ENCODE data around the gene MPEG1. TPM values are rescaled to one million over a fixed set of nuclear protein-coding genes. Genes with fewer than 3 reads are reported as not detected.

The MPEG1 gene
- total RNA-seq, 1 experiment from 2014 or later = not detected

- Histone ChIP-seq H3K56ac (ENCODE audit: insufficient read length, low read depth, low read length) (no peak overlapping the region), H3K79me1 (ENCODE audit: insufficient read depth, low read depth, low read length, poor library complexity, severe bottlenecking) (peaks cover under 1% of the 10 kb centered on the region), H3K23ac (ENCODE audit: insufficient read length, low read depth, low read length) (no peak overlapping the region), H3K9ac (ENCODE audit: extremely low read depth, insufficient read length, low read length) (no peak overlapping the region), H3K18ac (ENCODE audit: insufficient read length, low read depth, low read length) (no peak overlapping the region), H2BK12ac (ENCODE audit: insufficient read length, low read depth, low read length) (no peak overlapping the region), H3T11ph (ENCODE audit: low read length) (no peak overlapping the region), H4K8ac (replicated peaks; ENCODE audit: insufficient read length, low read depth, low read length) (no peak overlapping the region), H3K4me1 (ENCODE audit: insufficient read depth, low read length) (no peaks in the 10 kb centered on the region), H3K9me3 (ENCODE audit: control insufficient read depth, low read depth, low read length) (peaks cover 6% of the 10 kb centered on the region), H3K4me2 (ENCODE audit: insufficient read depth, insufficient read length, low read length) (no peak overlapping the region), H3K27ac (ENCODE audit: insufficient read length, low read depth, low read length) (no peak overlapping the region), H2BK120ac (ENCODE audit: low read depth, low read length, poor library complexity, severe bottlenecking) (no peak overlapping the region), H3K14ac (ENCODE audit: insufficient read depth, low read length) (no peak overlapping the region), H3K79me2 (ENCODE audit: insufficient read depth, low read length) (no peaks in the 10 kb centered on the region; the same call in 1 of the 2 replicates), H3K27me3 (ENCODE audit: insufficient read depth, low read length) (no peaks in the 10 kb centered on the region), H4K91ac (ENCODE audit: insufficient read length, low read depth, low read length) (no peak overlapping the region), H3K4ac (ENCODE audit: low read depth, low read length) (no peak overlapping the region), H2AFZ (ENCODE audit: low read length) (no peak overlapping the region), H2BK5ac (ENCODE audit: insufficient read length, low read length) (no peak overlapping the region), H2BK20ac (ENCODE audit: low read depth, low read length, poor library complexity, severe bottlenecking) (no peak overlapping the region), H4K5ac (ENCODE audit: insufficient read length, low read depth, low read length) (no peak overlapping the region), H2AK5ac (ENCODE audit: insufficient read length, low read length) (no peak overlapping the region), H3K23me2 (ENCODE audit: insufficient read length, low read depth, low read length, poor library complexity, severe bottlenecking) (no peaks in the 10 kb centered on the region), H4K20me1 (ENCODE audit: control insufficient read depth, insufficient read depth, insufficient read length) (no peaks in the 10 kb centered on the region), H2BK15ac (ENCODE audit: low read depth, low read length) (no peak overlapping the region)
- no peak overlapping the region; a peak in 1 of 7 replicates for H3K27ac Mint-ChIP-seq
- H3K9me3 Mint-ChIP-seq = peaks cover 0 to 4% of the 10 kb centered on the region in 2 experiments; a peak in 3 of 5 replicates
- no CpG with 5 or more reads among the region's 4 CpGs for WGBS (ENCODE audit: extremely low coverage, insufficient read length, low lambda C conversion rate)
- DNase-seq = no peak
- H3K4me3 Mint-ChIP-seq = no peak overlapping the region
- H3K27me3 Mint-ChIP-seq (ENCODE audit: low read depth) = no peaks in the 10 kb centered on the region; the same call in 1 of the 2 replicates
- H3K36me3 Mint-ChIP-seq (ENCODE audit: insufficient read depth in 1 of 3, low read depth in 3 of 3) = peaks cover 46 to 82% (median 65%) of the 10 kb centered on the region in 3 experiments
- TF ChIP-seq CTCF (conservative IDR thresholded peaks at IDR 0.05) = no peak
- no peaks in the 10 kb centered on the region; a peak in 1 of 4 replicates for H3K4me1 Mint-ChIP-seq
Observed at GRCh38 chr11:59192446-59193020, 20.2 kb downstream of the MPEG1 start.
